Fibroblast of lung (primary cell): Measurements from ENCODE around the gene SCRN2. TPM values are rescaled to one million over a fixed set of nuclear protein-coding genes. Genes with fewer than 3 reads are reported as not detected.

Source experiments
- DNase-seq, 2 donors: peaks; one replicate each; pipeline versions ENCODE4 v3.0.0 to v3.0.0-alpha.2; 2010; ENCODE audit warnings: low read depth in 2 of 2
- H2AFZ ChIP-seq: 2 replicates; pipeline ENCODE4 v1.5.1; 2012; ENCODE audit warnings: low read length, control low read depth, inconsistent platforms
- H3K27ac ChIP-seq: 2 replicates; pipeline ENCODE4 v1.5.1; 2011; ENCODE audit warnings: low read length, control low read depth; ENCODE audit not compliant: insufficient read depth
- H3K27me3 ChIP-seq: 2 replicates; pipeline ENCODE4 v1.5.1; 2011; ENCODE audit warnings: mild to moderate bottlenecking, low read length; ENCODE audit not compliant: control insufficient read depth, insufficient read depth
- H3K36me3 ChIP-seq: 2 replicates; pipeline ENCODE4 v1.5.1; 2011; ENCODE audit warnings: low read length; ENCODE audit not compliant: control insufficient read depth, insufficient read depth
- H3K4me1 ChIP-seq: 2 replicates; pipeline ENCODE4 v1.5.1; 2011; ENCODE audit warnings: low read length; ENCODE audit not compliant: control insufficient read depth, insufficient read depth; ENCODE audit errors: extremely low read depth
- H3K4me2 ChIP-seq: 2 replicates; pipeline ENCODE4 v1.5.1; 2011; ENCODE audit warnings: low read length, control low read depth; ENCODE audit not compliant: insufficient read depth; ENCODE audit errors: extremely low read depth
- H3K4me3 ChIP-seq, 4 experiments: fragments of 200-600 bp in 1 of 4; sonication (generic) in 1 of 4; replicated peaks in 1 of 4; 2 replicates each; pipeline ENCODE4 v1.5.1; 2011 to 2016; ENCODE audit warnings: low read length in 4 of 4, low read depth in 3 of 4, mild to moderate bottlenecking in 3 of 4, control low read depth in 2 of 4, inconsistent platforms in 1 of 4, mixed read lengths in 1 of 4; ENCODE audit not compliant: insufficient read depth in 1 of 4; ENCODE audit errors: control extremely low read depth in 1 of 4
- H3K79me2 ChIP-seq: 2 replicates; pipeline ENCODE4 v1.5.1; 2012; ENCODE audit warnings: mild to moderate bottlenecking, low read length, inconsistent platforms; ENCODE audit not compliant: control insufficient read depth, insufficient read depth
- H3K9ac ChIP-seq: 2 replicates; pipeline ENCODE4 v1.5.1; 2011; ENCODE audit warnings: mild to moderate bottlenecking, low read length, control low read depth; ENCODE audit not compliant: insufficient read depth
- H3K9me3 ChIP-seq: 2 replicates; pipeline ENCODE4 v1.5.1; 2012; ENCODE audit warnings: low read depth, low read length; ENCODE audit not compliant: control insufficient read depth, insufficient read depth
- H4K20me1 ChIP-seq: 2 replicates; pipeline ENCODE4 v1.5.1; 2011; ENCODE audit warnings: low read length; ENCODE audit not compliant: control insufficient read depth, insufficient read depth; ENCODE audit errors: extremely low read depth
- EZH2 ChIP-seq: IDR thresholded peaks from 2 replicates; pipeline ENCODE4 v1.5.1; 2012; ENCODE audit warnings: low read length, control low read depth, mild to moderate bottlenecking; ENCODE audit errors: missing control alignments
- polyA plus RNA-seq, 2 donors: library from polyadenylated mRNA; depleted of rRNA in 1 of 2; stranded (reverse) in 1 of 2; unstranded in 1 of 2; fragments of >200 nt; gene quantifications; 2 replicates each; pipeline ENCODE4 v1.2.1, GENCODE V29; 2011 to 2012; ENCODE audit warnings: missing spikeins in 1 of 2
- total RNA-seq: library from RNA; depleted of rRNA; stranded (reverse); fragments of >200 nt; gene quantifications from 2 replicates; pipeline ENCODE4 v1.2.1, GENCODE V29; 2014
- TF ChIP-seq, protein P1 (sequence below), 2 donors: IDR thresholded peaks in 1 of 2; conservative IDR thresholded peaks in 1 of 2; 1 replicate in 1 of 2; 2 replicates in 1 of 2; pipeline ENCODE4 v1.5.1; 2011 to 2012; ENCODE audit warnings: low read length in 2 of 2, control low read depth in 1 of 2, inconsistent platforms in 1 of 2, low read depth in 1 of 2, mild to moderate bottlenecking in 1 of 2

SCRN2 gene
- total and polyA plus RNA-seq, 2 donors (not counting 1 experiment from before 2014, with no cell fraction given) = 10.6 to 40.8 TPM

DNA sequence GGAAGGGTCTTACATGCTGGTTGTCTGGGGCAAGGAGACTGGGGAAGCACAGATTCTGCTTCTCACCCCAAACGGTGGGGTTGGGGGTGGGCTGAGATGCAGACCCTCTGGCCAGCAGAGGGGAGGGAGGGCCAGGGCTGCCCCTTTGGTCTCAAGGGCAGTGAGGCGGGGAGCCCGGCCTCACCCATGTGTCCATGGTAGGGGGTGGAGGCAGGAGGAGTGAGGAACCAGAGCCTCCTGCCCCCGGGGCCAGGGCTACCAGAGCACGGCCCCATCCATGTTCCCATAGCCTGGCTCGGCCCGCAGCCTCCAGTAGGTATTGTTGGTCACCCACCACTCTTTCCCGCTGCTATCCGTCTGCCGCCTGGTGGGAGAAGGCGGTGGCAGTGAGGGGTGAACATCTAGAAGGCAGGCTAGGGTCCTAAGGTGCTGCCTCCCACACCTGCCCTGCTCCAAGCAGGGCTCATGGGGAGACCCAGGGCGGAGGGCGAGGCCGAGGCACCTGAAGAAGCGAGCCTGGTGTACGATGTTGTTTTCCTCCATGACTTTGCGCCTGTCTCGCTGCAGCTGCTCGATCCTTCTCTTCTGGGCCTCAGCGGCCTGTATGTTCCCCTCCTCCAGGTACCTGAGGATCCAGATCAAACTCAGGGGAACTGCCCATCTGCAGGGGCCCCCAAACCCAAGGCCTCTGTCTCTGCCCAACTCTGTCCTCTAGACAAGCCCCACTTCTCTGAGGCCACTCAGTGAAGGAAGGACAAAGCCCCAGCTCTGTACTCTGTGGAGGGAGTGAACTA, 32.8 kb downstream of the SCRN2 start:
- H3K4me1 ChIP-seq = peaks cover 4% of the 10 kb centered on the region
- H3K9ac ChIP-seq = no peak overlapping the region
- no peak overlapping the region for H3K4me2 ChIP-seq
- no peaks in the 10 kb centered on the region for H3K79me2 ChIP-seq
- no peak overlapping the region for H3K4me3 ChIP-seq
- H3K27me3 ChIP-seq = peaks cover 16% of the 10 kb centered on the region
- DNase-seq = no peak
- no peaks in the 10 kb centered on the region for H3K9me3 ChIP-seq
- H4K20me1 ChIP-seq = no peaks in the 10 kb centered on the region
- H3K36me3 ChIP-seq = peaks cover 5% of the 10 kb centered on the region
- no peak for TF ChIP-seq EZH2
- TF ChIP-seq, protein P1, sequence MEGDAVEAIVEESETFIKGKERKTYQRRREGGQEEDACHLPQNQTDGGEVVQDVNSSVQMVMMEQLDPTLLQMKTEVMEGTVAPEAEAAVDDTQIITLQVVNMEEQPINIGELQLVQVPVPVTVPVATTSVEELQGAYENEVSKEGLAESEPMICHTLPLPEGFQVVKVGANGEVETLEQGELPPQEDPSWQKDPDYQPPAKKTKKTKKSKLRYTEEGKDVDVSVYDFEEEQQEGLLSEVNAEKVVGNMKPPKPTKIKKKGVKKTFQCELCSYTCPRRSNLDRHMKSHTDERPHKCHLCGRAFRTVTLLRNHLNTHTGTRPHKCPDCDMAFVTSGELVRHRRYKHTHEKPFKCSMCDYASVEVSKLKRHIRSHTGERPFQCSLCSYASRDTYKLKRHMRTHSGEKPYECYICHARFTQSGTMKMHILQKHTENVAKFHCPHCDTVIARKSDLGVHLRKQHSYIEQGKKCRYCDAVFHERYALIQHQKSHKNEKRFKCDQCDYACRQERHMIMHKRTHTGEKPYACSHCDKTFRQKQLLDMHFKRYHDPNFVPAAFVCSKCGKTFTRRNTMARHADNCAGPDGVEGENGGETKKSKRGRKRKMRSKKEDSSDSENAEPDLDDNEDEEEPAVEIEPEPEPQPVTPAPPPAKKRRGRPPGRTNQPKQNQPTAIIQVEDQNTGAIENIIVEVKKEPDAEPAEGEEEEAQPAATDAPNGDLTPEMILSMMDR (conservative IDR thresholded peaks at IDR 0.05 in 1 of 2, IDR thresholded peaks at IDR 0.05 in 1 of 2; ENCODE audit: low read depth in 1 of 2, low read length in 2 of 2) = no peak
- no peak overlapping the region for H2AFZ ChIP-seq
- no peak overlapping the region for H3K27ac ChIP-seq

DNA sequence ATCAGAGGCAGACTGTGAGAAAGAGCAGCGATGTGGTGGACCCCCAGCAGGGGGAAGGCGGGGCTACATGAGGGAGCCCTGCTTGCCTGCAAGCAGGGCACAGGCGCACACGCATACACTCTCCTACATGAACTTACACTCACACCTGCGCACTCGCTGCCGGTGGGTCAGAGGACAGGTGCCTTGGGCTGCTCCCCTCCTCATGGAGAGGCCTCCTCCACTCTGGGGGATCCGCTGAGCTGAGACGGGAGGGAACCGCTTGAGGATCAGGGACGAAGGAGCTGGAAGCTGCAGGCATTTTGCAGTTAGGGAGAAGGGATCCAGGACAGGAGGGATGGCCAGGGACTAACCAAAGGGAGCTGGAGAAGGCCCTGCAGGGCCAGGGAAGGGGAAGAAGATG, 33.7 kb downstream of the SCRN2 start:
- Histone ChIP-seq H3K9me3 (no peaks in the 10 kb centered on the region), H3K27me3 (peaks cover 20% of the 10 kb centered on the region), H3K4me1 (peaks cover 4% of the 10 kb centered on the region), H3K79me2 (no peaks in the 10 kb centered on the region), H4K20me1 (no peaks in the 10 kb centered on the region), H3K36me3 (peaks cover 5% of the 10 kb centered on the region), H3K9ac (no peak overlapping the region), H3K4me2 (no peak overlapping the region), H2AFZ (no peak overlapping the region), H3K27ac (no peak overlapping the region), H3K4me3 (no peak overlapping the region)
- no peak for TF ChIP-seq EZH2
- TF ChIP-seq, protein P1 (conservative IDR thresholded peaks at IDR 0.05 in 1 of 2, IDR thresholded peaks at IDR 0.05 in 1 of 2; ENCODE audit: low read depth in 1 of 2, low read length in 2 of 2) = no peak
- no peak for DNase-seq

DNA sequence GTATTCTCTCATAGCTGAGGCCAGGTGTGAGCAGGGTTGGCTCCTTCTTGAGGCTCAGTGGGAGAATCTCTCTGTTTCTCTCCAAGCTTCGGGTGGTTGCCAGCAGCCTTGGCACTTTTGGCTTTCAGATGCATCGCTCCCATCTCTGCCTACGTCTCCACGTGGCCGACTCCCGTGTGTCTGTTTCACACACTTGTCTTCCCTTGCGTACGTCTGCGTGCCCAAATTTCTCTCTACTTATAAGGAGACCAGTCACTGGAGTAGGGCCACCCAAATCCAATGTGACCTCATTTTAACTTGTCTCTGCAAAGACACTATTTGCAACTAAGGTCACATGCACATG, 34.2 kb downstream of the SCRN2 start:
- no peak overlapping the region for H3K27ac ChIP-seq
- H3K4me1 ChIP-seq = peaks cover 4% of the 10 kb centered on the region
- no peak for DNase-seq
- H3K27me3 ChIP-seq = peaks cover 20% of the 10 kb centered on the region
- H3K9me3 ChIP-seq = no peaks in the 10 kb centered on the region
- TF ChIP-seq EZH2 = no peak
- TF ChIP-seq, protein P1 (conservative IDR thresholded peaks at IDR 0.05 in 1 of 2, IDR thresholded peaks at IDR 0.05 in 1 of 2; ENCODE audit: low read depth in 1 of 2, low read length in 2 of 2) = no peak
- no peak overlapping the region for H3K9ac ChIP-seq
- no peaks in the 10 kb centered on the region for H4K20me1 ChIP-seq
- no peak overlapping the region for H3K4me2 ChIP-seq
- H3K36me3 ChIP-seq = peaks cover 5% of the 10 kb centered on the region
- H3K79me2 ChIP-seq = no peaks in the 10 kb centered on the region
- no peak overlapping the region for H3K4me3 ChIP-seq
- no peak overlapping the region for H2AFZ ChIP-seq
